ENCODE data around the gene STOX2. TPM values are rescaled to one million over a fixed set of nuclear protein-coding genes. Genes with fewer than 3 reads are reported as not detected.

STOX2 gene
- total RNA-seq, 1 donor from 2014 or later: 1.9 TPM

- no peak for DNase-seq (ENCODE audit: low spot score)
- H3K36me3 Mint-ChIP-seq (ENCODE audit: low read depth): no peaks in the 10 kb centered on the region
Observed at GRCh38 chr4:183924362-183925044, 19.4 kb downstream of the STOX2 start.

GRCh38 chr4:183926950-183927349 lies 21.8 kb downstream of the STOX2 start:
- no peak for DNase-seq (ENCODE audit: low spot score)
- H3K9me3 Mint-ChIP-seq (ENCODE audit: low read depth): peaks cover 5% of the 10 kb centered on the region
- no peak overlapping the region for H3K27ac Mint-ChIP-seq (ENCODE audit: unreplicated experiment)
- no peaks in the 10 kb centered on the region for H3K27me3 Mint-ChIP-seq (ENCODE audit: low read depth)
- H3K4me3 Mint-ChIP-seq (ENCODE audit: unreplicated experiment): no peak overlapping the region
- H3K4me1 Mint-ChIP-seq (ENCODE audit: low read depth): no peaks in the 10 kb centered on the region
- no peaks in the 10 kb centered on the region for H3K36me3 Mint-ChIP-seq (ENCODE audit: low read depth)
- no peak for TF ChIP-seq CTCF (IDR thresholded peaks at IDR 0.05)

More at GRCh38 chr4:183924362-183925044, 19.4 kb downstream of the STOX2 start:
- H3K4me1 Mint-ChIP-seq (ENCODE audit: low read depth): no peaks in the 10 kb centered on the region
- H3K27ac Mint-ChIP-seq (ENCODE audit: unreplicated experiment): no peak overlapping the region
- peaks cover 5% of the 10 kb centered on the region for H3K9me3 Mint-ChIP-seq (ENCODE audit: low read depth)
- no peak overlapping the region for H3K4me3 Mint-ChIP-seq (ENCODE audit: unreplicated experiment)
- no peak for TF ChIP-seq CTCF (IDR thresholded peaks at IDR 0.05)
- H3K27me3 Mint-ChIP-seq (ENCODE audit: low read depth): no peaks in the 10 kb centered on the region

DNA sequence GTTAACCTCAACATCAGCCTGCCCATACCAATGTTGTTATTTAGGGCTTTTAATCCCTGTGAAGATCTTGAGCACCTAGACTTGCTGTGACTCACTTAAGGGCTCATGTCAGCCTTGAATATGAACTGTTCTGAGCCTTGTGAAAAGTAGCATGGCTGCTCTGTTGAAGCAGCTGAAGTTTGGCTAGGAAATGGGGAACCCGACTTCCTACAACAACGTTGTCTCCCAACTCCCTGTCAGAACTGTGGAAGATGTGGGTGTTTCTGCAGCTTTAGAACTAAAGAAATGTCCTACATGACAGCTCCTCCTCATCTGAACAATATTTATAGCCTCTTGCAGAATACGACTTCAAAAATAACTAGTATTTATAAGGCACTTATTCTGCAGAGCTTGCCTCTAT lies 27.5 kb downstream of the STOX2 start:
- no peak overlapping the region for H3K4me3 Mint-ChIP-seq (ENCODE audit: unreplicated experiment)
- H3K36me3 Mint-ChIP-seq (ENCODE audit: low read depth): no peaks in the 10 kb centered on the region
- DNase-seq (ENCODE audit: low spot score): no peak
- no peaks in the 10 kb centered on the region for H3K9me3 Mint-ChIP-seq (ENCODE audit: low read depth)
- no peak for TF ChIP-seq CTCF (IDR thresholded peaks at IDR 0.05)
- no peaks in the 10 kb centered on the region for H3K4me1 Mint-ChIP-seq (ENCODE audit: low read depth)
- no peaks in the 10 kb centered on the region for H3K27me3 Mint-ChIP-seq (ENCODE audit: low read depth)
- no peak overlapping the region for H3K27ac Mint-ChIP-seq (ENCODE audit: unreplicated experiment)

DNA sequence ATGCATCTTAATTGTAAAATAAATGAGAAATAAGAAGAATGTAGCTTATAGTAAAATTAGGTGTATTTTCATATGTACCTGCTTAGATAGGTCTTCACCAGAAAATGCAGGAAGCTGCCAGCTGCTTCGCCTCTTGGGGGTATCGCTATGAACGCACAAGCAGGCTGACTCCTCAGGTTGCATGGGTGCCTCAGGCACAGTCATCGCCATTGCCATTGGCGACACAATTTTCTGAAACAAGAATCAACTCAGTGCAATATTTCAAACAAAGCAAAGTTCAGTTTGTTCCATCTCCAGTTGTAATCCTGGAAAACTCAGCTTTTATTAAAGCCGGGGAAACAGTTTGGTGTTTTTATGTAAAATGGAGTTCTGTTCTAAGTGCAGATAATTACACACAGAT lies 29.7 kb downstream of the STOX2 start:
- H3K27me3 Mint-ChIP-seq (ENCODE audit: low read depth): no peaks in the 10 kb centered on the region
- H3K9me3 Mint-ChIP-seq (ENCODE audit: low read depth): no peaks in the 10 kb centered on the region
- H3K4me3 Mint-ChIP-seq (ENCODE audit: unreplicated experiment): no peak overlapping the region
- H3K36me3 Mint-ChIP-seq (ENCODE audit: low read depth): no peaks in the 10 kb centered on the region
- H3K27ac Mint-ChIP-seq (ENCODE audit: unreplicated experiment): no peak overlapping the region
- no peaks in the 10 kb centered on the region for H3K4me1 Mint-ChIP-seq (ENCODE audit: low read depth)
- DNase-seq (ENCODE audit: low spot score): no peak
- no peak for TF ChIP-seq CTCF (IDR thresholded peaks at IDR 0.05)

DNA sequence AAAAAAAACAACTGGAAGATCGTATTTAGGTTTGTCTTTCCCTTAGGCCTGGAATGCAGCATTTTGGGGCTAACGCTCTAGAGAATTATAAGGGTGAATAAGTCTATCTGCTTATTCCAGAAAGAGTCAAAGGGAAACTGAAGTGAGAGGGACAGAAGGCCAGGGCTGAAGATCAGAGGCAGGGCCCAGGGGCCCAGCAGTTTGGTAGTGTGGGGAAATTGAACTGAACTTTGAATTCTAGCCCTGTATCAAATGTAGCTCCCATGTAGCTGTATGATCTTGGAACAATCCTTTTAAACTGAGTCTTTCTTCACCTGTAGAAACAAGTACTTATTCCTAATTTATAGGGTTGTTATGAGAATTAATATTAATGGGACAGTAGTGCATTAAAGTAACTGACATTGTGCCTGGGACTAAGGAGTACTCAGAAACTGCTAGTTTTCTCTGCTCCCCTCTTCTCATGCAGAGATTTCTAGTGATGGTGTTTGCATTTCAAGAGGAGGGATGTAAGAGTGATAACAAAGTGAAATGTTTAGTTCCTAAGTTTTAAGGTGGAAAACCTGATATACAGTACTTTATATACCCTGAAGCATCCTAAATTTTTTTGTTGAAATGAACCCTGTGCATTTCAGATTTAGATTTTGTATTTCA lies 30.4 kb downstream of the STOX2 start:
- no peaks in the 10 kb centered on the region for H3K27me3 Mint-ChIP-seq (ENCODE audit: low read depth)
- no peaks in the 10 kb centered on the region for H3K4me1 Mint-ChIP-seq (ENCODE audit: low read depth)
- H3K27ac Mint-ChIP-seq (ENCODE audit: unreplicated experiment): no peak overlapping the region
- DNase-seq (ENCODE audit: low spot score): no peak
- H3K9me3 Mint-ChIP-seq (ENCODE audit: low read depth): no peaks in the 10 kb centered on the region
- no peaks in the 10 kb centered on the region for H3K36me3 Mint-ChIP-seq (ENCODE audit: low read depth)
- TF ChIP-seq CTCF (IDR thresholded peaks at IDR 0.05): no peak
- H3K4me3 Mint-ChIP-seq (ENCODE audit: unreplicated experiment): no peak overlapping the region
